T-helper 17 cell (primary cell): ENCODE measurements around the gene PAPPA2. TPM values are rescaled to one million over a fixed set of nuclear protein-coding genes. Genes with fewer than 3 reads are reported as not detected.
"Not testable (repeated sequence)": the region's sequence is repeated elsewhere in the genome, so short reads cannot be mapped to it uniquely, and the experiment has no call there.

Source experiments
- ATAC-seq: fragments of 150-1000 bp; cut with Tn5 transposase; 2 replicates; pipeline ENCODE4 v1.10.0; 2021; ENCODE audit warnings: mild to moderate bottlenecking, moderate library complexity
- DNase-seq, 3 donors: peaks; one replicate each; pipeline versions ENCODE4 v3.0.0 to v3.0.0-alpha.2; 2020 to 2021
- H3K9me3 ChIP-seq: one replicate; pipeline ENCODE4 v1.7.0; 2013; ENCODE audit warnings: low read length, mild to moderate bottlenecking; ENCODE audit not compliant: control insufficient read depth, poor library complexity, severe bottlenecking
- H3K27ac Mint-ChIP-seq: one replicate; pipeline ENCODE4 v1.8.0; 2022; ENCODE audit warnings: mild to moderate bottlenecking, moderate library complexity, mixed read lengths
- H3K27me3 Mint-ChIP-seq: one replicate; pipeline ENCODE4 v1.8.0; 2022; ENCODE audit warnings: mixed read lengths
- H3K36me3 Mint-ChIP-seq: one replicate; pipeline ENCODE4 v1.8.0; 2022; ENCODE audit warnings: low read depth, mixed read lengths
- H3K4me1 Mint-ChIP-seq: one replicate; pipeline ENCODE4 v1.8.0; 2022; ENCODE audit warnings: mild to moderate bottlenecking, mixed read lengths
- H3K4me3 Mint-ChIP-seq: one replicate; pipeline ENCODE4 v1.8.0; 2022; ENCODE audit warnings: mild to moderate bottlenecking, moderate library complexity, mixed read lengths
- total RNA-seq, 4 donors: library from RNA in 2 of 4; stranded (reverse) in 2 of 4; gene quantifications; one replicate each; pipeline ENCODE4 v1.2.3 and lab custom pipeline; 2022 to 2026

Gene PAPPA2, protein sequence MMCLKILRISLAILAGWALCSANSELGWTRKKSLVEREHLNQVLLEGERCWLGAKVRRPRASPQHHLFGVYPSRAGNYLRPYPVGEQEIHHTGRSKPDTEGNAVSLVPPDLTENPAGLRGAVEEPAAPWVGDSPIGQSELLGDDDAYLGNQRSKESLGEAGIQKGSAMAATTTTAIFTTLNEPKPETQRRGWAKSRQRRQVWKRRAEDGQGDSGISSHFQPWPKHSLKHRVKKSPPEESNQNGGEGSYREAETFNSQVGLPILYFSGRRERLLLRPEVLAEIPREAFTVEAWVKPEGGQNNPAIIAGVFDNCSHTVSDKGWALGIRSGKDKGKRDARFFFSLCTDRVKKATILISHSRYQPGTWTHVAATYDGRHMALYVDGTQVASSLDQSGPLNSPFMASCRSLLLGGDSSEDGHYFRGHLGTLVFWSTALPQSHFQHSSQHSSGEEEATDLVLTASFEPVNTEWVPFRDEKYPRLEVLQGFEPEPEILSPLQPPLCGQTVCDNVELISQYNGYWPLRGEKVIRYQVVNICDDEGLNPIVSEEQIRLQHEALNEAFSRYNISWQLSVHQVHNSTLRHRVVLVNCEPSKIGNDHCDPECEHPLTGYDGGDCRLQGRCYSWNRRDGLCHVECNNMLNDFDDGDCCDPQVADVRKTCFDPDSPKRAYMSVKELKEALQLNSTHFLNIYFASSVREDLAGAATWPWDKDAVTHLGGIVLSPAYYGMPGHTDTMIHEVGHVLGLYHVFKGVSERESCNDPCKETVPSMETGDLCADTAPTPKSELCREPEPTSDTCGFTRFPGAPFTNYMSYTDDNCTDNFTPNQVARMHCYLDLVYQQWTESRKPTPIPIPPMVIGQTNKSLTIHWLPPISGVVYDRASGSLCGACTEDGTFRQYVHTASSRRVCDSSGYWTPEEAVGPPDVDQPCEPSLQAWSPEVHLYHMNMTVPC (N-terminal part only)
- total RNA-seq, result under 1 TPM; 0.17 to 0.73 TPM
- 0 reads per million in 2 donors for total RNA-seq (lab: John Stamatoyannopoulos, UW)

DNA sequence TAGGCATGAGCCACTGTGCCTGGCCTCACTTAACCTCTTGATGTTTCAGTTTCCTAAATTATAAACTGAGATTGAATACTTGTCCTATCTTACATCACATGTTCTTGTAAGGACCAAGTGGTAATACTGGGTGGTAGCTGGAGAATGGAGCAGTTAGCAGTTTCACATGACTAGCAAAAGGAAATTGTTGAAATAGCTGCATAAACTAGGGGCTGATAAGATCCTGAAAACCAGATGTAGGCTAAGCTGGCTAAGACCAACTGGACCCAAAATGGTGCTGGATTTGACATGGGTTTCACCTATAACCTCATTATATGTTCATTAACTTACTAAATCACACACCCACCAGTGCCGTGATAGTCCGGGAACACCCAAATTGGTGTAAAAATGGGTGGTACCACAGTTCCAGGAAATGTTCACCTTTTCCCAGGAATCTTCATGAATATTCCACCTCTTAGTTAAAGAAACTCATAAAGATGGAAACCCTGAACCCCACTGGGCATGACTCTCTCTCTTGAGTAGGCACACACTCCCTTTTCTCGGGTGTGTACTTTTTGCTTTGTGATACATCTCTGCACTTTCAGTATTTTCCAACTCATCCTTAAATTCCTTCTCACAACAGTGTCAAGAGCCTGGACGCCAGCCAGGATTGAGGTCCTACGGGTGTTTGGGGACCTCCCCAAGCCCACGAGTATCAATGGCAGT is at the start of gene PAPPA2:
PAPPA2 (plus strand) TSS at position 502 of the 705 bp plus-strand sequence. CDS start 93,148 bp downstream, outside the sequence.
- no peak within 1 kb of the TSS for H3K4me3 Mint-ChIP-seq
- peaks cover 5% of the 10 kb centered on the region for H3K27me3 Mint-ChIP-seq
- H3K27ac Mint-ChIP-seq, result no peak within 1 kb of the TSS
- no peak for ATAC-seq
- no peaks in the 10 kb centered on the region for H3K4me1 Mint-ChIP-seq
- no peak for DNase-seq
- no peaks in the 10 kb centered on the region for H3K9me3 ChIP-seq
- no peaks in the 10 kb centered on the region for H3K36me3 Mint-ChIP-seq

GRCh38 chr1:176416777-176417176 is 46.2 kb upstream of the PAPPA2 start:
- Mint-ChIP-seq H3K4me1 (no peaks in the 10 kb centered on the region), H3K27me3 (no peaks in the 10 kb centered on the region), H3K27ac (no peak overlapping the region), H3K36me3 (no peaks in the 10 kb centered on the region), H3K4me3 (no peak overlapping the region)
- DNase-seq (no peak), ATAC-seq (no peak)
- no peaks in the 10 kb centered on the region for H3K9me3 ChIP-seq

DNA sequence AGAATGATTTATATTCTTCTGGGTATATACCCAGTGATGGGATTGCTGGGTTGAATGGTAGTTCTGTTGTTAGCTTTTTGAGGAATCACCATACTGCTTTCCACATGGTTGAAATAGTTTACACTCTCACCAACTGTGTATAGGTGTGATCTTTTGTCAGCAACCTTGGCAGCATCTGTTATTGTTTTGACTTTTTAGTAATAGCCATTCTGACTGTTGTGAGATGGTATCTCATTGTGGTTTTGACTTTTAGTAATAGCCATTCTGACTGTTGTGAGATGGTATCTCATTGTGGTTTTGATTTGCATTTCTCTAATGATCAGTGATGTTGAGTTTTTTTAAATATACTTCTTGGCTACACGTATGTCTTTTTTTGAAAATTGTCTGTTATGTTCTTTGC is 43.4 kb upstream of the PAPPA2 start:
- not testable (repeated sequence) for H3K4me1 Mint-ChIP-seq, ATAC-seq, H3K27ac Mint-ChIP-seq, H3K4me3 Mint-ChIP-seq, H3K9me3 ChIP-seq, H3K36me3 Mint-ChIP-seq, H3K27me3 Mint-ChIP-seq, DNase-seq

DNA sequence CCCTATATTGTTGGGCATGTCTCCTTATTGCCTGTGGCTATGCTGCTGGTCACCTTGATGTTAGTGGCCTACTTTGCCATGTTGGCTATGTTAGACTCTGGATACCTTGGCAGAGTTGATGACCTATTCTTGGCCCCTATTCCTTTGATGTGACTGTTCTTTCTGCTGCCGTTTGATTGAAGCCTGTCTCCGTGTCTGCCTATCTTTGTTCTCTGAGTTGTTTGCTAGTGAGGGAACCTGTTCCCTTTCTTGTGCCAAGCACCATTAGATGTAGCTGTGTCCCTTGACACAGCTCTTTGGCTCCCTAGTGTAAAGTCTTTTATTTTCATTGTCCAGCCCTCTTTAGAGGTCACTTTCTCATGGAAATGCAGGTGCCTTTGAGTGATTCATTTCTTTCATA is 28.7 kb upstream of the PAPPA2 start:
- H3K36me3 Mint-ChIP-seq, result no peaks in the 10 kb centered on the region
- no peak for DNase-seq
- no peak overlapping the region for H3K4me3 Mint-ChIP-seq
- no peaks in the 10 kb centered on the region for H3K27me3 Mint-ChIP-seq
- no peaks in the 10 kb centered on the region for H3K4me1 Mint-ChIP-seq
- H3K9me3 ChIP-seq, result no peaks in the 10 kb centered on the region
- no peak overlapping the region for H3K27ac Mint-ChIP-seq
- no peak for ATAC-seq

DNA sequence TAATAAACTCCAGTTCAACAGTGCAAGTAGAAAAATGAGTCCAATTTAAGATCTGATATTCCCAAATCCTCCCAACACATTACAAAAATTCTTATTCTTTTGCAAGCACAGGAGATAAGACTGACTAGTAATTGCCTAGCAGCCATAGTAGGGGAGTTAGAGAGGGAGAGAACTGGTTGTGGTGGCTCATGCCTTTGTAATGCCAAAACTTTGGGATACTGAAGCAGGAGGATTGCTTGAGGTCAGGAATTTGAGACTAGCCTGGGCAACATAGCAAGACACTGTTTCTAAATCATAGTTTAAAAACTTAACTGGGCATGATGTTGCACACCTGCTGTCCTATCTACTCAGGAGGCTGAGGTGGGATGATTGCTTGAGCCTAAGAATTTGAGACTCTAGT is 26.7 kb upstream of the PAPPA2 start:
- no peaks in the 10 kb centered on the region for H3K36me3 Mint-ChIP-seq

DNA sequence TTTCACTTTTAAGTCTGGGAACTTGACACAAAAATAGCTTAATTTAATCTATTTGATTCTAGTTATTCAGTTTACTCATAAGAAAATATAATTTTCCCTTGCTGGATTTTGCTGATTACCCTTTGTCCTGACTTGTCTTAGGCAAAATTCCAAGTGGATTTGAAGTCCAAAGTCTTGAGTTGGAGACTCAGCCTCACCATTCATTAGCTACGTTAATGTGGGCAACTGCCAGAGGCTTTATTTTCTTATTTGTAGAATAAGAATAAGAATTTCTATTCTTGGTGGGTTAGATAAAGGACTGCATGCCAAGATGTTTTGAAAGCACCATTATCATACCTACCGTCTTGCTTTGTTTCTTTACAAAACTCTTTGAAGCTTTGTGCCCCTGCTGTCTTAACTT is 22.8 kb upstream of the PAPPA2 start:
- DNase-seq, result no peak
- Mint-ChIP-seq H3K27ac (no peak overlapping the region), H3K4me3 (no peak overlapping the region), H3K4me1 (no peaks in the 10 kb centered on the region), H3K36me3 (no peaks in the 10 kb centered on the region), H3K27me3 (no peaks in the 10 kb centered on the region)
- H3K9me3 ChIP-seq, result no peaks in the 10 kb centered on the region
- no peak for ATAC-seq

More for the DNA sequence above, 26.7 kb upstream of the PAPPA2 start:
- Mint-ChIP-seq H3K27me3 (no peaks in the 10 kb centered on the region), H3K4me3 (no peak overlapping the region), H3K27ac (no peak overlapping the region), H3K4me1 (no peaks in the 10 kb centered on the region)
- no peaks in the 10 kb centered on the region for H3K9me3 ChIP-seq
- ATAC-seq, result no peak
- no peak for DNase-seq

DNA sequence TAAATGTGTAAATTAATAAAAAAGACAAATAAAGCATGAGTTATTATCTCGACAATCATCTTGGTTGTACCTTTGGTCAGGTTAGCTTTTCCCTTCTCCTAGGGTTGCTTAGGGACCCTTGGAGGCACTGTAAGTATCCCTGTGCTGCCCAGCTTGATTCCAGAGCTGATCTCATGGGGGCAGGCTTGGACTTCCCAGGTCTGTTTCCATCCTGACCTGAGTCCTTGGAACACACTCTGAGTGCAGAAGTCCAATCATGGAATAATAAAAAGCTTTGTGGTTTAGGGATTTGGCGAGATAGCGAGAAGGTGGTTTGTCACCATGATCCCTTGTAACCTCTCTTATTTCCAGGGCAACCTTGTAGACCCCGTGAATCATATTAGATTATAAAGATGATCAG is 18.7 kb upstream of the PAPPA2 start:
- no peaks in the 10 kb centered on the region for H3K27me3 Mint-ChIP-seq
- H3K9me3 ChIP-seq, result no peaks in the 10 kb centered on the region
- DNase-seq (no peak), ATAC-seq (no peak)
- H3K4me1 Mint-ChIP-seq, result no peaks in the 10 kb centered on the region
- no peak overlapping the region for H3K27ac Mint-ChIP-seq
- no peaks in the 10 kb centered on the region for H3K36me3 Mint-ChIP-seq
- no peak overlapping the region for H3K4me3 Mint-ChIP-seq

GRCh38 chr1:176445402-176445801 is 17.6 kb upstream of the PAPPA2 start:
- no peaks in the 10 kb centered on the region for H3K9me3 ChIP-seq
- H3K4me3 Mint-ChIP-seq, result no peak overlapping the region
- H3K27ac Mint-ChIP-seq, result no peak overlapping the region
- no peaks in the 10 kb centered on the region for H3K4me1 Mint-ChIP-seq
- no peaks in the 10 kb centered on the region for H3K27me3 Mint-ChIP-seq
- DNase-seq, result no peak
- ATAC-seq, result no peak
- H3K36me3 Mint-ChIP-seq, result no peaks in the 10 kb centered on the region

DNA sequence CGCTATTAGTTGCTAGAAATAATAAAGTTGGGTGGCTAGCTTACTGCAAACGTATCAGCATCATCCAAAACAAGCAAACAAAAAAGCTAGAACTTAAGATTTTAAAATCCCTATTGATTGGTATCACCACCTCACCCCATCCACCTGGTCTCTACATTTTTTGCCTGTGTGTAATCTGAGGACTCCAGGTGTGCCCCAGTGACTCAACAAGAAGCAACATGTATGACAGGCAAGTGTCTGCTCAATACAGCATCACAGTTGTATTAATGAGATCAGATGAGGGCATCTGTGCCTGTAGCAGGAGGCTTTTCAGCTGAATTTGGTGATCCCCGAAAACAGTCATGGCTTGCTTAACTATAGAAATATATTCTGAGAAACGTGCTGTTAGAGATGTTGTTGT is 14.6 kb upstream of the PAPPA2 start:
- ATAC-seq (no peak), DNase-seq (no peak)
- H3K9me3 ChIP-seq, result no peaks in the 10 kb centered on the region
- Mint-ChIP-seq H3K36me3 (no peaks in the 10 kb centered on the region), H3K4me3 (no peak overlapping the region), H3K4me1 (no peaks in the 10 kb centered on the region), H3K27ac (no peak overlapping the region), H3K27me3 (no peaks in the 10 kb centered on the region)

GRCh38 chr1:176450526-176450925 is 12.4 kb upstream of the PAPPA2 start:
- H3K4me1 Mint-ChIP-seq, result no peaks in the 10 kb centered on the region
- no peak overlapping the region for H3K4me3 Mint-ChIP-seq

DNA sequence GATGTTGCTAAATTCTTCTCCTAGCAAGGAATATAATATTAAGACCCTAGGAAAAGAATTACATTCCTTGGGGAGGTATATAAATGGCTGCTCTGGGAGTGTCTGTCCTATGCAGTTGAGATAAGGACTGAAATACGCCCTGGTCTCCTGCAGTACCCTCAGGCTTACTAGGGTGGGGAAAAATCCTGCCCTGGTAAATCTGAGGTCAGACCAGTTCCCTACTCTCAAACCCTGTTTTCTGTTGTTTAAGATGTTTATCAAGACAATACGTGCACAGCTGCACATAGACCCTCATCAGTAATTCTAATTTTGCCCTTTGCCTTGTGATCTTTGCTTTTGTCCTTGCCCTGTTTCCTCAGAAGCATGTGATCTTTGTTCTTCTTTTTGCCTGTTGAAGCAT is 11.2 kb upstream of the PAPPA2 start:
- not testable (repeated sequence) for H3K36me3 Mint-ChIP-seq, DNase-seq, H3K27me3 Mint-ChIP-seq, ATAC-seq, H3K9me3 ChIP-seq, H3K4me3 Mint-ChIP-seq, H3K27ac Mint-ChIP-seq, H3K4me1 Mint-ChIP-seq

More at GRCh38 chr1:176450526-176450925, 12.4 kb upstream of the PAPPA2 start:
- no peak for ATAC-seq
- Mint-ChIP-seq H3K36me3 (no peaks in the 10 kb centered on the region), H3K27ac (no peak overlapping the region), H3K27me3 (no peaks in the 10 kb centered on the region)
- no peak for DNase-seq
- H3K9me3 ChIP-seq, result no peaks in the 10 kb centered on the region

- peaks cover 6% of the 10 kb centered on the region for H3K27me3 Mint-ChIP-seq
- H3K4me1 Mint-ChIP-seq, result no peaks in the 10 kb centered on the region
- ATAC-seq, result no peak
- no peaks in the 10 kb centered on the region for H3K36me3 Mint-ChIP-seq
- no peak for DNase-seq
- H3K9me3 ChIP-seq, result no peaks in the 10 kb centered on the region
- H3K4me3 Mint-ChIP-seq, result no peak overlapping the region
- H3K27ac Mint-ChIP-seq, result no peak overlapping the region
Observed at GRCh38 chr1:176456795-176457194, 6.2 kb upstream of the PAPPA2 start.
